Loucy (cell line): ENCODE results near the gene RSPH9.

ENCODE experiments used
- CTCF ChIP-seq: fragments of 200-600 bp; sonication (generic); conservative IDR thresholded peaks from 2 replicates; pipeline ENCODE4 v1.5.1; 2014; ENCODE audit warnings: mild to moderate bottlenecking, antibody characterized with exemption, low read length
- EZH2phosphoT487 ChIP-seq: fragments of 200-600 bp; IDR thresholded peaks from 2 replicates; pipeline ENCODE4 v1.6.1; 2018; ENCODE audit warnings: antibody characterized with exemption, mild to moderate bottlenecking, moderate library complexity, borderline replicate concordance

- no peak for TF ChIP-seq CTCF
- TF ChIP-seq EZH2phosphoT487, result no peak
Observed at GRCh38 chr6:43714311-43715055, 69.6 kb downstream of the RSPH9 start.
